NCI-H2196 (cell line): ENCODE measurements around the gene C12orf57.
A peak's percentile ranks its signal among the peaks of the same experiment; 100 is the strongest.

Experiments
- DNase-seq: peaks from one replicate; lab custom pipeline; 2025; ENCODE audit not compliant: unreplicated experiment; lab: John Stamatoyannopoulos, UW

The C12orf57 gene

DNA sequence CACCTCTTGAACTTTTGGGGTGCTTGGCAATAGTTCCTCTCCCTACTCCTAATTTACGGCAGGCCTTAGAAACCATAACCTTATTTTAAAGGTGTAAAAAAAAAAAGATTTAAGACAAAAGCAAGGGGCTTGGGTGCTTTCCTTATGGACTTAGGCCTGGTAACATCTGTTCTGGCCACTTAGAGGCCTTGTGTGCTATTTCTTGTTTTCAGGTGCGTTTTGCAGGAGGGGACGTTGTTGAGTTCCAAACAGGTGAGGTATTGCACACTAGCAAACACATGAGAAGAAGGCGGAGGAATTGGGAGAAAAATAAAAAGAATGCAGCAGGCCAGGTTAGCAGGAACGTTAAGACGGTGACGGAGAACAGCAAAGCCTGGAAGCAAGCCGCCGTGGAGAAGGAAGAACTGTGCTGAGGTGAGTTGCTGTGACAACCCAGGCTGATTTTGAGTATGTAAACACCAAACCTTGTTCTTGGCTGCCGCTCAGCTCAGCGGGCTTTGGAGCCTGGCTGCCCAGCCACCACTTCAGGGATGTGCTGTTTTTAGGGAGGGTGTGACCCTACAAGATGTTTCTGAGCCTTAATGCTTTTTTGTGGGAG, 44.2 kb downstream of the C12orf57 start:
- DNase-seq, result peak; percentile 32
